ENCODE results near the gene ERBB4.

GRCh38 chr2:212001325-212001724 is 537.3 kb downstream of the ERBB4 start:
- TF ChIP-seq EZH2phosphoT487 (IDR thresholded peaks at IDR 0.05; ENCODE audit: borderline replicate concordance, low read length), result no peak
- TF ChIP-seq, protein P1, sequence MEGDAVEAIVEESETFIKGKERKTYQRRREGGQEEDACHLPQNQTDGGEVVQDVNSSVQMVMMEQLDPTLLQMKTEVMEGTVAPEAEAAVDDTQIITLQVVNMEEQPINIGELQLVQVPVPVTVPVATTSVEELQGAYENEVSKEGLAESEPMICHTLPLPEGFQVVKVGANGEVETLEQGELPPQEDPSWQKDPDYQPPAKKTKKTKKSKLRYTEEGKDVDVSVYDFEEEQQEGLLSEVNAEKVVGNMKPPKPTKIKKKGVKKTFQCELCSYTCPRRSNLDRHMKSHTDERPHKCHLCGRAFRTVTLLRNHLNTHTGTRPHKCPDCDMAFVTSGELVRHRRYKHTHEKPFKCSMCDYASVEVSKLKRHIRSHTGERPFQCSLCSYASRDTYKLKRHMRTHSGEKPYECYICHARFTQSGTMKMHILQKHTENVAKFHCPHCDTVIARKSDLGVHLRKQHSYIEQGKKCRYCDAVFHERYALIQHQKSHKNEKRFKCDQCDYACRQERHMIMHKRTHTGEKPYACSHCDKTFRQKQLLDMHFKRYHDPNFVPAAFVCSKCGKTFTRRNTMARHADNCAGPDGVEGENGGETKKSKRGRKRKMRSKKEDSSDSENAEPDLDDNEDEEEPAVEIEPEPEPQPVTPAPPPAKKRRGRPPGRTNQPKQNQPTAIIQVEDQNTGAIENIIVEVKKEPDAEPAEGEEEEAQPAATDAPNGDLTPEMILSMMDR (IDR thresholded peaks at IDR 0.05; ENCODE audit: low read depth, low read length, poor library complexity, severe bottlenecking), result no peak

Data from DOHH2 (cell line).